HCT116 (cell line): Measurements from ENCODE around the gene SCAF1. TPM values are rescaled to one million over a fixed set of nuclear protein-coding genes. Genes with fewer than 3 reads are reported as not detected.

Source experiments
- ATAC-seq: fragments of 200-7000 bp; cut with Tn5 transposase; 2 replicates; pipeline ENCODE4 v1.9.1; 2020; ENCODE audit warnings: mild to moderate bottlenecking, moderate library complexity
- BruUV-seq: library from RNA; stranded (reverse); fragments of 400-500 nt; replicated peaks from 2 replicates; lab custom pipeline; 2021; lab: Mats Ljungman, UMichigan
- CTCF ChIA-PET: fragments of 300-600 bp; sonication (Branson Sonifier 250); formaldehyde crosslinking; loops from one replicate; lab custom pipeline; 2021; ENCODE audit warnings: antibody characterized with exemption; lab: Charles Lee
- POLR2A ChIA-PET: fragments of 300-600, 350-600 bp; sonication (Branson Sonifier 250); formaldehyde crosslinking; loops from one replicate; lab custom pipeline; 2021; ENCODE audit warnings: antibody characterized with exemption; lab: Charles Lee
- RAD21 ChIA-PET, 2 experiments: fragments of 300-600 bp; sonication (Branson Sonifier 250); formaldehyde crosslinking; loops; one replicate each; lab custom pipeline; 2023; ENCODE audit warnings: low total read pairs in 2 of 2; ENCODE audit not compliant: uncharacterized antibody in 2 of 2, unreplicated experiment in 2 of 2, low non-redundant PET in 1 of 2; lab: Charles Lee
- DNase-seq: peaks from one replicate; pipeline ENCODE4 v3.0.0-alpha.2; 2010; ENCODE audit warnings: low read depth, low spot score
- H2AFZ ChIP-seq: fragments of 200-600 bp; shearing (Covaris generic), sonication (generic); 2 replicates; pipeline ENCODE4 v1.6.1; 2017; ENCODE audit warnings: low read depth, mixed run types, mixed read lengths, antibody characterized with exemption, low read length; ENCODE audit not compliant: poor library complexity, severe bottlenecking
- H3K27ac ChIP-seq: 2 replicates; pipeline ENCODE4 v1.5.1; 2012; ENCODE audit warnings: low read depth, low read length
- H3K27me3 ChIP-seq: fragments of 200-600 bp; sonication (generic); 2 replicates; pipeline ENCODE4 v1.6.1; 2016; ENCODE audit warnings: mixed run types, low read length, mixed read lengths; ENCODE audit not compliant: insufficient read depth
- H3K36me3 ChIP-seq, 2 experiments: fragments of 200-500 bp in 1 of 2; fragments of 200-600 bp in 1 of 2; sonication (Bioruptor generic) in 1 of 2; sonication (generic) in 1 of 2; 2 replicates each; pipeline versions ENCODE4 v1.5.1 to v1.6.1; 2014 to 2016; ENCODE audit warnings: low read length in 2 of 2, inconsistent platforms in 1 of 2, mixed read lengths in 1 of 2, mixed run types in 1 of 2; ENCODE audit not compliant: insufficient read depth in 2 of 2, control insufficient read depth in 1 of 2
- H3K4me1 ChIP-seq, 2 experiments: fragments of 200-600 bp in 1 of 2; sonication (generic) in 1 of 2; 2 replicates each; pipeline versions ENCODE4 v1.5.1 to v1.6.1; 2012 to 2017; ENCODE audit warnings: low read length in 2 of 2, inconsistent platforms in 1 of 2, mild to moderate bottlenecking in 1 of 2, mixed read lengths in 1 of 2, mixed run types in 1 of 2, moderate library complexity in 1 of 2; ENCODE audit not compliant: insufficient read depth in 2 of 2, control insufficient read depth in 1 of 2
- H3K4me2 ChIP-seq: fragments of 200-600 bp; sonication (generic); 2 replicates; pipeline ENCODE4 v1.6.1; 2017; ENCODE audit warnings: mixed run types, low read length, mixed read lengths
- H3K4me3 ChIP-seq, 2 experiments: fragments of 200-600 bp in 1 of 2; sonication (generic) in 1 of 2; replicated peaks in 1 of 2; 2 replicates each; pipeline ENCODE4 v1.5.1; 2011 to 2016; ENCODE audit warnings: low read length in 2 of 2, control low read depth in 1 of 2, low read depth in 1 of 2, mild to moderate bottlenecking in 1 of 2, mixed read lengths in 1 of 2, mixed run types in 1 of 2
- H3K79me2 ChIP-seq: fragments of 200-600 bp; sonication (generic); 2 replicates; pipeline ENCODE4 v1.6.1; 2017; ENCODE audit warnings: mild to moderate bottlenecking, mixed run types, low read length, moderate library complexity, mixed read lengths; ENCODE audit not compliant: insufficient read depth
- H3K9ac ChIP-seq: fragments of 200-600 bp; sonication (generic); 2 replicates; pipeline ENCODE4 v1.6.1; 2016; ENCODE audit warnings: low read length, mixed read lengths
- H3K9me2 ChIP-seq: fragments of 200-600 bp; sonication (generic), shearing (Covaris generic); 2 replicates; pipeline ENCODE4 v1.6.1; 2017; ENCODE audit warnings: mixed run types, mild to moderate bottlenecking, moderate library complexity; ENCODE audit not compliant: insufficient read depth
- H3K9me3 ChIP-seq, 2 experiments: fragments of 200-500 bp in 1 of 2; fragments of 200-600 bp in 1 of 2; sonication (Bioruptor generic) in 1 of 2; sonication (generic) in 1 of 2; 2 replicates each; pipeline ENCODE4 v1.6.1; 2014 to 2017; ENCODE audit warnings: low read length in 2 of 2, mixed read lengths in 2 of 2, inconsistent platforms in 1 of 2, low read depth in 1 of 2, mild to moderate bottlenecking in 1 of 2, mixed run types in 1 of 2, moderate library complexity in 1 of 2; ENCODE audit not compliant: control insufficient read depth in 1 of 2, insufficient read depth in 1 of 2
- H4K20me1 ChIP-seq: fragments of 200-600 bp; sonication (generic), shearing (Covaris generic); 2 replicates; pipeline ENCODE4 v1.6.1; 2017; ENCODE audit warnings: mixed run types, mild to moderate bottlenecking, moderate library complexity; ENCODE audit not compliant: insufficient read depth
- CBX3 ChIP-seq: IDR thresholded peaks from 2 replicates; pipeline ENCODE4 v1.6.1; 2012; ENCODE audit warnings: low read depth
- EGR1 ChIP-seq: IDR thresholded peaks from 2 replicates; pipeline ENCODE4 v1.6.1; 2012; ENCODE audit warnings: low read depth
- ELF1 ChIP-seq: IDR thresholded peaks from 2 replicates; pipeline ENCODE4 v1.6.1; 2012; ENCODE audit warnings: low read depth, borderline replicate concordance
- EZH2 ChIP-seq: fragments of 200-600 bp; sonication (generic); IDR thresholded peaks from 2 replicates; pipeline ENCODE4 v1.6.1; 2017; ENCODE audit warnings: antibody characterized with exemption, mixed run types
- SRF ChIP-seq: IDR thresholded peaks from 2 replicates; pipeline ENCODE4 v1.6.1; 2012; ENCODE audit warnings: low read depth
- TCF7L2 ChIP-seq: IDR thresholded peaks from 2 replicates; pipeline ENCODE4 v1.7.0; 2011; ENCODE audit warnings: borderline replicate concordance, inconsistent platforms; ENCODE audit not compliant: insufficient read depth, insufficient read length; ENCODE audit errors: extremely low read depth
- YY1 ChIP-seq: IDR thresholded peaks from 2 replicates; pipeline ENCODE4 v1.6.1; 2011; ENCODE audit warnings: low read length, low read depth, moderate library complexity, mild to moderate bottlenecking; ENCODE audit not compliant: insufficient replicate concordance; ENCODE audit errors: extremely low read depth
- ZFX ChIP-seq: fragments of 450-650 bp; IDR thresholded peaks from 2 replicates; pipeline ENCODE4 v1.6.1; 2017
- intact Hi-C: fragments of 100-400 bp; cut with micrococcal nuclease; formaldehyde crosslinking; loops from 2 replicates; pipeline ENCODE4 v1.10.0; 2022
- total RNA-seq: library from RNA; stranded (reverse); gene quantifications from one replicate; pipeline ENCODE4 v1.2.1, GENCODE V29; 2021; ENCODE audit not compliant: unreplicated experiment
- TF ChIP-seq, protein P1 (sequence below): IDR thresholded peaks from 2 replicates; pipeline ENCODE4 v1.6.1; 2012
- TF ChIP-seq, protein P2 (sequence below), 3 experiments: fragments of 200-600 bp in 1 of 3; sonication (generic) in 1 of 3; IDR thresholded peaks in 2 of 3; conservative IDR thresholded peaks in 1 of 3; 2 replicates each; pipeline ENCODE4 v1.5.1; 2012 to 2017; ENCODE audit warnings: low read depth in 2 of 3, low read length in 2 of 3, antibody characterized with exemption in 1 of 3, borderline replicate concordance in 1 of 3, control low read depth in 1 of 3, mild to moderate bottlenecking in 1 of 3, mixed read lengths in 1 of 3, mixed run types in 1 of 3, moderate library complexity in 1 of 3; ENCODE audit not compliant: insufficient read depth in 1 of 3
- TF ChIP-seq, protein P3 (sequence below): IDR thresholded peaks from 2 replicates; pipeline ENCODE4 v1.6.1; 2011; ENCODE audit warnings: mild to moderate bottlenecking, low read length, moderate library complexity; ENCODE audit not compliant: insufficient replicate concordance; ENCODE audit errors: extremely low read depth
- TF ChIP-seq, protein P4 (sequence below): IDR thresholded peaks from 2 replicates; pipeline ENCODE4 v1.6.1; 2012; ENCODE audit warnings: low read depth

Gene SCAF1
- total RNA-seq, 1 experiment from 2014 or later, result 96.8 TPM

DNA sequence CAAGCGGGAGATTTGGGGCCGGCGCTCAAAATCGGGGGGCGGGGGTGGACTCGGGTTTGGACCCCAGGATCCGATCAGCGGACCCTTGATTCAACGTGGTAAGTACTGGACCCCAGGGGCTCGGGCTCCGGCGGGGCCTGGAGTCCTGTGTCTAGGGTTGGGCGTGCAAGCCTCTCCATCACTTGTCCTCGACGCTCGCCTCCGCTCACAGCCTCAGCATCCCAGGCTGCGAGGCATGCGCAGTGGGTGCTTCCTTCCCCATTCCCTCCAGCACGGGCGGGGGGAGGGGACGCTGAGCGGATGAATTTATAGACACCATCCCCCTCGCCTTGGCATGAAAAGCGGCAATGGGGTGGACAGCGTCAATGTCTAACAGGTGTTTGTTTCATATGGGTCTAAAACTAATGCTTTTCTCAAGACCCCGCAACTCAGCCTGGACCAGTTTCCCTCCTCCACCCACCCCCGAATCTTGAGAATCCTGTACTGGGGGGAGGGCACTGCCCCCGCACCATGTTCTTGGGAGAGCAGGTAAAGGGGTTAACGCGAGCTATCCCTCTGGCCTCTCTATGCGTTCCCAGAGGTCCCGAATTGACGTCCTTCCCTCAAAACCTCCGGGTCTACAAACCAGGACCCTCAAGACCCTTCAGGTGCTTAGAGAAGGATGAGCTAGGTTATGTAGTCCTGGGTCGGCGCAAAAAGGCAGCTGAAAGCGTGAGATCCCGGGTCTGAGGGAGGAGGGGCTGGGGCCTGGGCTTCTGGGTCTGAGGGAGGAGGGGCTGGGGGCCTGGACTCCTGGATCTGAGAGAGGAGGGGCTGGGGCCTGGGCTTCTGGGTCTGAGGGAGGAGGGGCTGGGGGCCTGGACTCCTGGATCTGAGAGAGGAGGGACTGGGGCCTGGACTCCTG lies 49.5 kb downstream of the SCAF1 start:
- H3K4me3 ChIP-seq, result peak overlapping the region; percentile 28 to 58
- BruUV-seq, result no TSS peak
- POLR2A ChIA-PET, result no interaction called here

More for the DNA sequence above, 49.5 kb downstream of the SCAF1 start:
- Histone ChIP-seq H3K27ac (no peak overlapping the region; the same call in 1 of the 2 replicates), H3K27me3 (no peaks in the 10 kb centered on the region), H4K20me1 (no peaks in the 10 kb centered on the region), H3K9me3 (no peaks in the 10 kb centered on the region), H3K4me1 (peaks cover 0 to 26% of the 10 kb centered on the region in 2 experiments; a peak in 2 of 4 replicates), H3K9me2 (no peaks in the 10 kb centered on the region), H3K79me2 (no peaks in the 10 kb centered on the region), H2AFZ (no peak overlapping the region), H3K9ac (peak overlapping the region; percentile 59), H3K4me2 (peak overlapping the region; percentile 80), H3K36me3 (peaks cover 8 to 11% of the 10 kb centered on the region in 2 experiments; a peak in 2 of 4 replicates)
- ChIA-PET RAD21 (interaction anchor here in 1 of 2 experiments (0.6 kb wide), 1 partner anchor 172 kb away, joined by 3 read pairs; no protein-coding TSS in a partner anchor), CTCF (interaction anchor here (1.2 kb wide), 1 partner anchor 11 kb away, joined by 3 read pairs; no protein-coding TSS in a partner anchor)
- intact Hi-C loops, result no loop called here
- TF ChIP-seq, protein P1, sequence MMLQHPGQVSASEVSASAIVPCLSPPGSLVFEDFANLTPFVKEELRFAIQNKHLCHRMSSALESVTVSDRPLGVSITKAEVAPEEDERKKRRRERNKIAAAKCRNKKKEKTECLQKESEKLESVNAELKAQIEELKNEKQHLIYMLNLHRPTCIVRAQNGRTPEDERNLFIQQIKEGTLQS, result no peak
- TF ChIP-seq YY1 (no peak), EGR1 (no peak), TCF7L2 (no peak), EZH2 (no peak), ELF1 (no peak), ZFX (no peak), SRF (no peak), CBX3 (no peak)
- TF ChIP-seq, protein P2, sequence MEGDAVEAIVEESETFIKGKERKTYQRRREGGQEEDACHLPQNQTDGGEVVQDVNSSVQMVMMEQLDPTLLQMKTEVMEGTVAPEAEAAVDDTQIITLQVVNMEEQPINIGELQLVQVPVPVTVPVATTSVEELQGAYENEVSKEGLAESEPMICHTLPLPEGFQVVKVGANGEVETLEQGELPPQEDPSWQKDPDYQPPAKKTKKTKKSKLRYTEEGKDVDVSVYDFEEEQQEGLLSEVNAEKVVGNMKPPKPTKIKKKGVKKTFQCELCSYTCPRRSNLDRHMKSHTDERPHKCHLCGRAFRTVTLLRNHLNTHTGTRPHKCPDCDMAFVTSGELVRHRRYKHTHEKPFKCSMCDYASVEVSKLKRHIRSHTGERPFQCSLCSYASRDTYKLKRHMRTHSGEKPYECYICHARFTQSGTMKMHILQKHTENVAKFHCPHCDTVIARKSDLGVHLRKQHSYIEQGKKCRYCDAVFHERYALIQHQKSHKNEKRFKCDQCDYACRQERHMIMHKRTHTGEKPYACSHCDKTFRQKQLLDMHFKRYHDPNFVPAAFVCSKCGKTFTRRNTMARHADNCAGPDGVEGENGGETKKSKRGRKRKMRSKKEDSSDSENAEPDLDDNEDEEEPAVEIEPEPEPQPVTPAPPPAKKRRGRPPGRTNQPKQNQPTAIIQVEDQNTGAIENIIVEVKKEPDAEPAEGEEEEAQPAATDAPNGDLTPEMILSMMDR (IDR thresholded peaks at IDR 0.05 in 2 of 3, conservative IDR thresholded peaks at IDR 0.05 in 1 of 3; ENCODE audit: borderline replicate concordance in 1 of 3, insufficient read depth in 1 of 3, low read depth in 2 of 3, low read length in 2 of 3), result no peak
- TF ChIP-seq, protein P3, sequence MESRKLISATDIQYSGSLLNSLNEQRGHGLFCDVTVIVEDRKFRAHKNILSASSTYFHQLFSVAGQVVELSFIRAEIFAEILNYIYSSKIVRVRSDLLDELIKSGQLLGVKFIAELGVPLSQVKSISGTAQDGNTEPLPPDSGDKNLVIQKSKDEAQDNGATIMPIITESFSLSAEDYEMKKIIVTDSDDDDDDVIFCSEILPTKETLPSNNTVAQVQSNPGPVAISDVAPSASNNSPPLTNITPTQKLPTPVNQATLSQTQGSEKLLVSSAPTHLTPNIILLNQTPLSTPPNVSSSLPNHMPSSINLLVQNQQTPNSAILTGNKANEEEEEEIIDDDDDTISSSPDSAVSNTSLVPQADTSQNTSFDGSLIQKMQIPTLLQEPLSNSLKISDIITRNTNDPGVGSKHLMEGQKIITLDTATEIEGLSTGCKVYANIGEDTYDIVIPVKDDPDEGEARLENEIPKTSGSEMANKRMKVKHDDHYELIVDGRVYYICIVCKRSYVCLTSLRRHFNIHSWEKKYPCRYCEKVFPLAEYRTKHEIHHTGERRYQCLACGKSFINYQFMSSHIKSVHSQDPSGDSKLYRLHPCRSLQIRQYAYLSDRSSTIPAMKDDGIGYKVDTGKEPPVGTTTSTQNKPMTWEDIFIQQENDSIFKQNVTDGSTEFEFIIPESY, result no peak
- TF ChIP-seq, protein P4, sequence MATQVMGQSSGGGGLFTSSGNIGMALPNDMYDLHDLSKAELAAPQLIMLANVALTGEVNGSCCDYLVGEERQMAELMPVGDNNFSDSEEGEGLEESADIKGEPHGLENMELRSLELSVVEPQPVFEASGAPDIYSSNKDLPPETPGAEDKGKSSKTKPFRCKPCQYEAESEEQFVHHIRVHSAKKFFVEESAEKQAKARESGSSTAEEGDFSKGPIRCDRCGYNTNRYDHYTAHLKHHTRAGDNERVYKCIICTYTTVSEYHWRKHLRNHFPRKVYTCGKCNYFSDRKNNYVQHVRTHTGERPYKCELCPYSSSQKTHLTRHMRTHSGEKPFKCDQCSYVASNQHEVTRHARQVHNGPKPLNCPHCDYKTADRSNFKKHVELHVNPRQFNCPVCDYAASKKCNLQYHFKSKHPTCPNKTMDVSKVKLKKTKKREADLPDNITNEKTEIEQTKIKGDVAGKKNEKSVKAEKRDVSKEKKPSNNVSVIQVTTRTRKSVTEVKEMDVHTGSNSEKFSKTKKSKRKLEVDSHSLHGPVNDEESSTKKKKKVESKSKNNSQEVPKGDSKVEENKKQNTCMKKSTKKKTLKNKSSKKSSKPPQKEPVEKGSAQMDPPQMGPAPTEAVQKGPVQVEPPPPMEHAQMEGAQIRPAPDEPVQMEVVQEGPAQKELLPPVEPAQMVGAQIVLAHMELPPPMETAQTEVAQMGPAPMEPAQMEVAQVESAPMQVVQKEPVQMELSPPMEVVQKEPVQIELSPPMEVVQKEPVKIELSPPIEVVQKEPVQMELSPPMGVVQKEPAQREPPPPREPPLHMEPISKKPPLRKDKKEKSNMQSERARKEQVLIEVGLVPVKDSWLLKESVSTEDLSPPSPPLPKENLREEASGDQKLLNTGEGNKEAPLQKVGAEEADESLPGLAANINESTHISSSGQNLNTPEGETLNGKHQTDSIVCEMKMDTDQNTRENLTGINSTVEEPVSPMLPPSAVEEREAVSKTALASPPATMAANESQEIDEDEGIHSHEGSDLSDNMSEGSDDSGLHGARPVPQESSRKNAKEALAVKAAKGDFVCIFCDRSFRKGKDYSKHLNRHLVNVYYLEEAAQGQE, result no peak
- DNase-seq (no peak), ATAC-seq (no peak)
